GM21423 (cell line): ENCODE results near the gene C3orf70.
"Not testable (repeated sequence)": the region's sequence is repeated elsewhere in the genome, so short reads cannot be mapped to it uniquely, and the experiment has no call there.

Experiments
- ATAC-seq: cut with Tn5 transposase; IDR thresholded peaks from one replicate; pipeline ENCODE4 v1.9.1; 2021; ENCODE audit warnings: mild to moderate bottlenecking, moderate library complexity; ENCODE audit not compliant: unreplicated experiment

The C3orf70 gene

GRCh38 chr3:185151101-185151963 is 1.5 kb downstream of the C3orf70 start:
- no peak for ATAC-seq

GRCh38 chr3:185150561-185150960 is 2.3 kb downstream of the C3orf70 start:
- no peak for ATAC-seq

- ATAC-seq: no peak
These were observed 3.3 kb downstream of the C3orf70 start for GRCh38 chr3:185149591-185149990.

- no peak for ATAC-seq
These were observed 7.3 kb downstream of the C3orf70 start for GRCh38 chr3:185145511-185145910.

GRCh38 chr3:185144784-185145183 is 8.1 kb downstream of the C3orf70 start:
- no peak for ATAC-seq

- ATAC-seq: no peak
These were observed 15.0 kb downstream of the C3orf70 start for GRCh38 chr3:185137821-185138220.

- no peak for ATAC-seq
These were observed 18.4 kb downstream of the C3orf70 start for GRCh38 chr3:185134509-185134908.

GRCh38 chr3:185131602-185132256 is 21.1 kb downstream of the C3orf70 start:
- no peak for ATAC-seq

- ATAC-seq: no peak
These were observed 23.8 kb downstream of the C3orf70 start for GRCh38 chr3:185129083-185129482.

GRCh38 chr3:185126201-185126600 is 26.7 kb downstream of the C3orf70 start:
- ATAC-seq: no peak

- ATAC-seq: no peak
These were observed 32.7 kb downstream of the C3orf70 start for GRCh38 chr3:185120126-185120525.

GRCh38 chr3:185115371-185115770 is 37.5 kb downstream of the C3orf70 start:
- no peak for ATAC-seq

- no peak for ATAC-seq
These were observed 38.1 kb downstream of the C3orf70 start for GRCh38 chr3:185114756-185115155.

GRCh38 chr3:185112186-185112585 is 40.7 kb downstream of the C3orf70 start:
- ATAC-seq: no peak

GRCh38 chr3:185109012-185109411 is 43.8 kb downstream of the C3orf70 start:
- not testable (repeated sequence) for ATAC-seq

- not testable (repeated sequence) for ATAC-seq
These were observed 46.5 kb downstream of the C3orf70 start for GRCh38 chr3:185106256-185106890.

- no peak for ATAC-seq
These were observed 49.3 kb downstream of the C3orf70 start for GRCh38 chr3:185103359-185104127.

GRCh38 chr3:185094697-185095096 is 58.2 kb downstream of the C3orf70 start:
- no peak for ATAC-seq

- no peak for ATAC-seq
These were observed 59.7 kb downstream of the C3orf70 start for GRCh38 chr3:185093116-185093515.

GRCh38 chr3:185090811-185091210 is 62.0 kb downstream of the C3orf70 start:
- no peak for ATAC-seq

GRCh38 chr3:185089751-185090150 is 63.1 kb downstream of the C3orf70 start:
- ATAC-seq: no peak
